Kidney capillary endothelial cell (primary cell): ENCODE measurements around the gene BCL2L11.

Experiments used
- DNase-seq: peaks from one replicate; pipeline ENCODE4 v3.0.0-alpha.2; 2018; ENCODE audit warnings: low spot score

Gene BCL2L11

GRCh38 chr2:111117598-111118480 is 2.9 kb upstream of the BCL2L11 start:
- peak; percentile 33 for DNase-seq

GRCh38 chr2:111118481-111118980 is 2.2 kb upstream of the BCL2L11 start:
- no peak for DNase-seq

- peak; percentile 7 for DNase-seq
These were observed 1.5 kb upstream of the BCL2L11 start for GRCh38 chr2:111118981-111119821.

GRCh38 chr2:111119822-111120252 is 877 bp upstream of the BCL2L11 start:
- no peak for DNase-seq

GRCh38 chr2:111121028-111121827 is 514 bp downstream of the BCL2L11 start:
- DNase-seq: peak; percentile 29

- DNase-seq: peak; percentile 76
These were observed 1.3 kb downstream of the BCL2L11 start for GRCh38 chr2:111121828-111122630.

- peak; percentile 81 for DNase-seq
These were observed 2.1 kb downstream of the BCL2L11 start for GRCh38 chr2:111122631-111123421.

GRCh38 chr2:111123751-111124150 is 3.0 kb downstream of the BCL2L11 start:
- DNase-seq: no peak

- DNase-seq: no peak
These were observed 5.9 kb downstream of the BCL2L11 start for GRCh38 chr2:111126581-111126980.

GRCh38 chr2:111127351-111127750 is 6.6 kb downstream of the BCL2L11 start:
- DNase-seq: no peak

GRCh38 chr2:111128096-111128495 is 7.4 kb downstream of the BCL2L11 start:
- DNase-seq: no peak

GRCh38 chr2:111133603-111134002 is 12.9 kb downstream of the BCL2L11 start:
- DNase-seq: no peak

- no peak for DNase-seq
These were observed 13.3 kb downstream of the BCL2L11 start for GRCh38 chr2:111134055-111134454.

- no peak for DNase-seq
These were observed 14.7 kb downstream of the BCL2L11 start for GRCh38 chr2:111135237-111135909.

- DNase-seq: no peak
These were observed 15.2 kb downstream of the BCL2L11 start for GRCh38 chr2:111135910-111136297.

- DNase-seq: no peak
These were observed 18.1 kb downstream of the BCL2L11 start for GRCh38 chr2:111138839-111139238.

- DNase-seq: no peak
These were observed 19.1 kb downstream of the BCL2L11 start for GRCh38 chr2:111139637-111140317.

- no peak for DNase-seq
These were observed 20.1 kb downstream of the BCL2L11 start for GRCh38 chr2:111140815-111141214.

- DNase-seq: no peak
These were observed 21.4 kb downstream of the BCL2L11 start for GRCh38 chr2:111142101-111142500.
